CD4-positive, alpha-beta T cell treated with Interleukin-6 at 100 ng/mL for 8 hours (primary cell): Measurements from ENCODE around the gene SUCLA2.

Experiments
- DNase-seq: peaks from one replicate; pipeline ENCODE4 v3.0.0-alpha.2; 2020; ENCODE audit warnings: mixed read lengths, low spot score

Gene SUCLA2

DNA sequence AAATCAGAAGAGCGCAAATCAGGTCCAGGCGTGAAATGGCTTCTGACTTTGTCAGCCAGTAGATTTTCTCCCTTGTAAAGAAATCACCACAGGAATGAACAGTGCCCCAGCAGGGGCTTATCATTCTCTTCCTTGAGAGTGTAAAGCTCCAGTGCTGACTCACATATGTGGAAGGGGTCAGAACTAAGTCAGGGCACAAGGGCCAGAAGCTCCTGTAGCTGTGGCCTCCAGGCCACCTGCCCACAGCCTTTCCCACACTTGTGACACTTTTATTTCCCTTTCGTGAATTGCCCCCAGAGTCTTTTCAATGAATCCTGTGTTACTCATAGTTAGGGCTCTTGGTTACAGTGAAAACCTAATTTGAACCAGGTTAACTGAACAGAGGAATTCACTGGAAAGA lies 99.6 kb downstream of the SUCLA2 start:
- DNase-seq = no peak

DNA sequence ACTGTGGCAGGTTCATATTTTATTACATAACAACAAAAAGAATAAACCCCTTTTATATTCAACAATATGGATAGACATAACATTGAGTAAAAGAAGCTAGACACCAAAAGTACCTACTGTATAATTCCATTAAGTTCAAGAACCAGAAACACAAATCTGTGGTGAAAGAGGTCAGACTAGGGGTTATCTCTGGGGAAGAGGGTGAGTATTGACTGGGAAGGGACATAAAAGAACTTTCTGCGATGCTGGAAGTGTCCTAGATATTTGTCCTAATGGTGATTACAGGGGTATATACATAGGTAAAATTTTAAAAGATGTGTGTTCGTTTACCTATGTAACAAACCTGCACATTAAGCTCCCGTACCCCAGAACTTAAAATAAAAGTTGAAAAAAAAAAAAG lies 103.0 kb downstream of the SUCLA2 start:
- DNase-seq = no peak

DNA sequence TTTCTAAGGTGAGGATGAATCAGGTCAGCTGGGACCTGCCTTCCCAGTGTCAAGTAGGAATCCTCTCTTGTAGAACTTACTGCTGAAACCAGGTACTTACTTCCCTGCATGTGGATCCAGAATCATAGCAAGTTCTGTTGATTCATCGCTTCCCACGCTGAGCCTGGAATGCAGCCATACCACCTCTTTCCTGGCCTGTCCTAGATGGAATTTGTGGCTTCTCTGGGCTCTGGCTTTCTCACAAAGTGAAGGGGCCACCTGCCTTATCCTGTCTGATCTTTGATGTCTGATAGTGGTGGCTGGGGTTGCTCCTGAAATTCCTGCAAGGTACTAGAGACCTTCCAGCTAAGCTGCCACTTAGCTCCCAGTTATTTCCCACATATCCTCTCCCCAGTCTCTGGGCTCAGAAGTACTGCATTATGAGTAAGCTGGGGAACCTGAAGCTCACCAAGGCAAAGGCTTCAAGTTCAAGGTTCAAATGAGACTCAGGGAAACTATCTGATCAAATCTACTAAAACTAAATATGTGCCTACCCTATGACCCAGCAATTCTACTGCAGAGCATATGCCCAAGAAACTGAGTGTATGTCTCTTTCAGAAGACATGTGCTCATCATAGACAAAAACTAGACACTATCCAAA lies 103.5 kb downstream of the SUCLA2 start:
- DNase-seq = no peak

DNA sequence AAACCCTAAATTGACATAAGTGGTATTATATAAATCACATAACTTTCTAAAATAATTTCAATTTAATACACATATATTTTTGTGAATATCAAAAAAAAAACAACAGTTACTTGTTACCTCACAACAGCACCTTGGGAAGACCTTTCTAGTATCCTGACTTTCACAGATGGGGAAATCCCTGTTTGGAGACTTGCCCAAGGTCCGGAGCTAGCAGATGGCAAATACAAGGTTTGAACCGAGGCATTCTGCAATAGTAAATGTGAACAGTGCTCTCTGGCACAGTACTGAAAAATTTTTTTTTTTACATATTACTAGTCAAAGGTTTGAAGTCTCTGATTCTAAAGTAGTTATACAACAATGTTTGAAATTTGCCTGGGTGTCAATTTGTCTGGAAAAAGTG lies 104.5 kb downstream of the SUCLA2 start:
- no peak for DNase-seq

- no peak for DNase-seq
Observed at GRCh38 chr13:47896111-47896510, 105.0 kb downstream of the SUCLA2 start.

- DNase-seq = no peak
Observed at GRCh38 chr13:47893527-47893926, 107.5 kb downstream of the SUCLA2 start.
